ENCODE results near the gene TRIM24. TPM values are rescaled to one million over a fixed set of nuclear protein-coding genes. Genes with fewer than 3 reads are reported as not detected.
"Not testable (repeated sequence)": the region's sequence is repeated elsewhere in the genome, so short reads cannot be mapped to it uniquely, and the experiment has no call there.

The TRIM24 gene
- total and polyA plus RNA-seq, 9 donors = 17.0 to 55.6 (median 32.7) TPM

- no peak for DNase-seq
- Histone ChIP-seq H3K27me3 (no peaks in the 10 kb centered on the region), H3K4me3 (no peak overlapping the region), H3K36me3 (no peaks in the 10 kb centered on the region), H3K27ac (no peak overlapping the region), H3K4me1 (ENCODE audit: insufficient read depth) (peaks cover 4% of the 10 kb centered on the region), H3K9me3 (no peaks in the 10 kb centered on the region)
- 80 to 86% (median 83%) methylated on average over 11 of the region's 11 CpGs for WGBS, 3 donors
- TF ChIP-seq EP300 (IDR thresholded peaks at IDR 0.05) (no peak), POLR2A (IDR thresholded peaks at IDR 0.05) (no peak), CTCF (IDR thresholded peaks at IDR 0.05) (no peak)
- intact Hi-C loops (cut with DNase I) = no loop called here
These were observed 21.7 kb downstream of the TRIM24 start for GRCh38 chr7:138481447-138482380.

- Histone ChIP-seq H3K4me3 (no peak overlapping the region), H3K27ac (no peak overlapping the region), H3K9me3 (no peaks in the 10 kb centered on the region), H3K4me1 (ENCODE audit: insufficient read depth) (peaks cover 3% of the 10 kb centered on the region), H3K36me3 (no peaks in the 10 kb centered on the region), H3K27me3 (no peaks in the 10 kb centered on the region)
- TF ChIP-seq POLR2A (IDR thresholded peaks at IDR 0.05) (no peak), CTCF (IDR thresholded peaks at IDR 0.05) (no peak), EP300 (IDR thresholded peaks at IDR 0.05) (no peak)
- WGBS, 3 donors = 92 to 95% (median 95%) methylated on average over 2 of the region's 2 CpGs
- no peak for DNase-seq
- intact Hi-C loops (cut with DNase I) = no loop called here
These were observed 23.5 kb downstream of the TRIM24 start for GRCh38 chr7:138483531-138483930.

- H3K9me3 ChIP-seq; H3K36me3 ChIP-seq; H3K27me3 ChIP-seq; H3K4me1 ChIP-seq (ENCODE audit: insufficient read depth); H3K27ac ChIP-seq; DNase-seq; intact Hi-C loops (cut with DNase I); H3K4me3 ChIP-seq: not testable (repeated sequence)
- WGBS, 3 donors = 88 to 100% (median 95%) methylated on average over 1 of the region's 1 CpG
These were observed 25.4 kb downstream of the TRIM24 start for GRCh38 chr7:138485508-138485907.

GRCh38 chr7:138489139-138489538 is 29.1 kb downstream of the TRIM24 start:
- H3K4me3 ChIP-seq; H3K36me3 ChIP-seq; DNase-seq; intact Hi-C loops (cut with DNase I); H3K27me3 ChIP-seq; H3K4me1 ChIP-seq (ENCODE audit: insufficient read depth); H3K9me3 ChIP-seq; H3K27ac ChIP-seq: not testable (repeated sequence)
- WGBS, 3 donors = 92 to 99% (median 97%) methylated on average over 6 of the region's 6 CpGs

- Histone ChIP-seq H3K36me3 (no peaks in the 10 kb centered on the region), H3K4me3 (no peak overlapping the region), H3K27ac (no peak overlapping the region), H3K27me3 (no peaks in the 10 kb centered on the region), H3K9me3 (no peaks in the 10 kb centered on the region), H3K4me1 (ENCODE audit: insufficient read depth) (no peaks in the 10 kb centered on the region)
- WGBS, 3 donors = 82 to 84% (median 83%) methylated on average over 4 of the region's 4 CpGs
- no peak for DNase-seq
- intact Hi-C loops (cut with DNase I) = no loop called here
- no peak for TF ChIP-seq EP300 (IDR thresholded peaks at IDR 0.05)
- TF ChIP-seq POLR2A (IDR thresholded peaks at IDR 0.05) = no peak
- TF ChIP-seq CTCF (IDR thresholded peaks at IDR 0.05) = no peak
These were observed 31.7 kb downstream of the TRIM24 start for GRCh38 chr7:138491612-138492386.

Measured in ovary (tissue), 9 donors.